GM21723 (cell line): ENCODE measurements around the gene HBG1.
A peak's percentile ranks its signal among the peaks of the same experiment; 100 is the strongest.

Experiments
- ATAC-seq: cut with Tn5 transposase; IDR thresholded peaks from one replicate; pipeline ENCODE4 v1.9.1; 2021; ENCODE audit warnings: mild to moderate bottlenecking, moderate library complexity; ENCODE audit not compliant: unreplicated experiment

Gene HBG1

GRCh38 chr11:5228124-5228523, 21.5 kb downstream of the HBG1 start:
- no peak for ATAC-seq

GRCh38 chr11:5227681-5228080, 22.0 kb downstream of the HBG1 start:
- no peak for ATAC-seq

- no peak for ATAC-seq
Observed at GRCh38 chr11:5226732-5227310, 22.8 kb downstream of the HBG1 start, which contains the start of gene HBB. HBB (minus strand) TSS chr11:5227071; CDS start chr11:5227021, 50 bp downstream.

- no peak for ATAC-seq
Observed at GRCh38 chr11:5225480-5225871, 24.2 kb downstream of the HBG1 start.

GRCh38 chr11:5224538-5225479, 24.8 kb downstream of the HBG1 start:
- ATAC-seq: no peak

GRCh38 chr11:5223686-5224085, 26.0 kb downstream of the HBG1 start:
- no peak for ATAC-seq

GRCh38 chr11:5223146-5223545, 26.5 kb downstream of the HBG1 start:
- ATAC-seq: no peak

- no peak for ATAC-seq
Observed at GRCh38 chr11:5210376-5210885, 39.2 kb downstream of the HBG1 start.

- peak; percentile 83 for ATAC-seq
Observed at GRCh38 chr11:5204787-5205186, 44.9 kb downstream of the HBG1 start.

GRCh38 chr11:5203366-5203765, 46.3 kb downstream of the HBG1 start:
- ATAC-seq: no peak

- no peak for ATAC-seq
Observed at GRCh38 chr11:5200582-5200981, 49.1 kb downstream of the HBG1 start, which contains the start of gene OR51V1. OR51V1 (minus strand) TSS chr11:5200682; CDS start chr11:5200682, 0 bp downstream.

GRCh38 chr11:5198285-5198684, 51.4 kb downstream of the HBG1 start:
- no peak for ATAC-seq
